Mammary microvascular endothelial cell (primary cell): ENCODE data around the gene SLC26A1. TPM values are rescaled to one million over a fixed set of nuclear protein-coding genes. Genes with fewer than 3 reads are reported as not detected.

Source experiments
- total RNA-seq: library from RNA; depleted of rRNA; stranded (reverse); fragments of >200 nt; gene quantifications from 2 replicates; pipeline ENCODE4 v1.2.3, GENCODE V29; 2015

Gene SLC26A1, protein sequence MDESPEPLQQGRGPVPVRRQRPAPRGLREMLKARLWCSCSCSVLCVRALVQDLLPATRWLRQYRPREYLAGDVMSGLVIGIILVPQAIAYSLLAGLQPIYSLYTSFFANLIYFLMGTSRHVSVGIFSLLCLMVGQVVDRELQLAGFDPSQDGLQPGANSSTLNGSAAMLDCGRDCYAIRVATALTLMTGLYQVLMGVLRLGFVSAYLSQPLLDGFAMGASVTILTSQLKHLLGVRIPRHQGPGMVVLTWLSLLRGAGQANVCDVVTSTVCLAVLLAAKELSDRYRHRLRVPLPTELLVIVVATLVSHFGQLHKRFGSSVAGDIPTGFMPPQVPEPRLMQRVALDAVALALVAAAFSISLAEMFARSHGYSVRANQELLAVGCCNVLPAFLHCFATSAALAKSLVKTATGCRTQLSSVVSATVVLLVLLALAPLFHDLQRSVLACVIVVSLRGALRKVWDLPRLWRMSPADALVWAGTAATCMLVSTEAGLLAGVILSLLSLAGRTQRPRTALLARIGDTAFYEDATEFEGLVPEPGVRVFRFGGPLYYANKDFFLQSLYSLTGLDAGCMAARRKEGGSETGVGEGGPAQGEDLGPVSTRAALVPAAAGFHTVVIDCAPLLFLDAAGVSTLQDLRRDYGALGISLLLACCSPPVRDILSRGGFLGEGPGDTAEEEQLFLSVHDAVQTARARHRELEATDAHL
- total RNA-seq, result 0.33 TPM in 1 of 2 replicates, not detected in the other

DNA sequence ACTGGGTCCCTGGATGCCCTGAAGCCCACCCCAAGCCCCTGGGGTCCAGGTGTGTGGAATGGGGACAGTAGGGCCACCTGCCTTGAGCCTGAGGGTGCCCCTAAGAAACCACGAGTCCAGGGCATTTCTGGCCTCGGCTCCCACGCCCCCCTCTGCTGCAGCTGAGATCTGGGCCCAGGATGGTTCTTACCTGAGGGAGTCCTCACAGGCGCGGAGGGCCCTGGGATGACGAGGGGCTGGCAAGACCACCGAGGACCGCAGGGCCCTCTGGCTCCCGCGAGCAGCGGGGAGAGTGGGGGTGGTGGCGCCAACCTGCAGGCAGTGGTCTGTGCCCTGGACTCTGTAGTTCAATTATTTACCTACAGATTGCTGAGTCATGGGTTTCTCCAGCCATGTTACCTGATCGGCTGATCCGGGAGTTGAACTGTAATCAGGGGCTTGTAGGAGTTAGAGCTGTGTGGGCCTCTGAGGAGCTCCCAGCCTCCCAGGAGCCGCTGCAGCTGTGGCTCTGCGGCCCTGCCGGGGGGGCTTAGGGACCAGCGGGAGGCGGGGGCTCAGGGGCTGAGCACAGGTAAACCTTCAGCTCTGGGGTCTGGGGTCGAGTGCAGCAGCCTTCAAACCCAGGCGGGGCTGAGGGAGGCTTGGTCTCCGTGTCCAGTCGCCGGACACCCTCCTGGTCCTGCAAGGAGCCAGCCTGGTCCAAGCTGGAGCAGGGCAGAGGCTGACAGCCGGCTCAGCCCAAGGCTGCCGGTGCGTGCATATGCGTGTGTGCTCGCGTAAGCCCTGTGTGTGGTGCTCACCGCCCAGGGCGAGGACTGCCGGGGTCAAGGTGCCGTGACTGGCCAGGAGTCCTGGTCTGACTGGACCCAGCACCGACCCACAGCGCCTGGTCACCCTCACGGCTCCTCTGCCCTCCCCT lies at the start of gene SLC26A1:
TSS of gene SLC26A1 (minus strand) at position 294 of the 919 bp plus-strand sequence. CDS start 1,701 bp downstream, outside the sequence.

DNA sequence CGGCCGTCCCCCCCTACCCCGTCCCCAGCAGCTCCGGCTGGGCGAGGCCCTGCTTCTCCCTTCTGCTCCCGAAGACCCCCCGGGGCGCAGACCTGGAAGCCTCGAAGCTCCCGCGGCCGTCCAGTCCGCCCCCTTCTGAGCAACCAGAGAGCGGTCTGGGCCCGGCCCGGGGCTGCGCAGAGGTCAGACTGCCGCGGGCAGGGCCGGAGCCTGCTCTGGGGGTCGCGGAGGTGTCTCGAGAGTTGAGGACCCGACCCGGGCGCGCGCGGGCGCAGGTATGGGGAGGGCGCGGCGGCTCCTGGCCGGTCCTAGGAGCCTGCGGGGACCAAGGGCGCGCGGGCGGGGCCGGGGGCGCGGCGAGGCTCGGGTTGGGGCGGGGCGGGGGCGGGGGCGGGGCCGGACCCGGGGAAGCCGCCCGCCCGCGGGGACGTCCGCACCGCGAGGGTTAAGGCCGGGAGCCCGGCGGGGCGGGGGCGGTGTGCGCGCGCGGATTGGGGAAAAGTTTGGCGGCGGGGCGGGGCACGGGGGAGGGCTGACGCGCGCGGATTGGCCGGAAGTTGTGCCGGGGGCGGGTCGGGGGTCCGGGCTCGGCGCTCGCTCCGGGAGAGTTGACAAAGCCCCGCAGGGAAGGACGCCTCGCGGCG lies 17.9 kb upstream of the SLC26A1 start, which contains the start of gene FGFRL1:
TSS of gene FGFRL1 (plus strand) at position 605 of the 644 bp plus-strand sequence. CDS start 860 bp downstream, outside the sequence.

DNA sequence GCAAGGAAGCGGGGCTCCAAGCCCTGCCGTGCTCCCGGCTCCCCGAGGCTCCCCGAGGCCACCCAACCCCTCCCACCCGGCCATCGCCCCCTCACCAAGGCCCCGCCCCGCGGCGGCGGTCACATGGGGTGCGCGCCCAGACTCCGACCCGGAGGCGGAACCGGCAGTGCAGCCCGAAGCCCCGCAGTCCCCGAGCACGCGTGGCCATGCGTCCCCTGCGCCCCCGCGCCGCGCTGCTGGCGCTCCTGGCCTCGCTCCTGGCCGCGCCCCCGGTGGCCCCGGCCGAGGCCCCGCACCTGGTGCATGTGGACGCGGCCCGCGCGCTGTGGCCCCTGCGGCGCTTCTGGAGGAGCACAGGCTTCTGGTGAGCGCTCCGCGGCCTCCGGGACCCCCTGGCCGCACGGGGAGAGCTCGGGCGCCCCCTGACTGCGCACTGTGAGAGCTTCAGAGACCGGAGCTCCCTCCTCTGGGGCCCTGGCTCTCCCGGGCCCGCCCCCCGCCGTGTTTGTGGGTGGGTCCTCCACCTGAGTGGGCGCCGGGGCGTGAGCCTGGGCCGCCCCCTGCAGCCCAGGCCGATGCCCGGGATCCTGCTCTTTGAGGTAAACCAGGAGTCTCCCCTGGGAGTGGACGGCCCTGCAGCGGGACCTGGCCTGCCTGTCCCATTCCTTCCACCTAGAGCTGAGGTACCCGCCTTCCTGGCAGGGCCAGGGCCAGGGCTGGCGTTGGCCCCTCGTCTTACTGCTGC lies 6.2 kb downstream of the SLC26A1 start, which contains the start of gene IDUA:
TSS of gene IDUA (plus strand) at position 166 of the 745 bp plus-strand sequence. CDS start at position 207, 41 bp downstream.

DNA sequence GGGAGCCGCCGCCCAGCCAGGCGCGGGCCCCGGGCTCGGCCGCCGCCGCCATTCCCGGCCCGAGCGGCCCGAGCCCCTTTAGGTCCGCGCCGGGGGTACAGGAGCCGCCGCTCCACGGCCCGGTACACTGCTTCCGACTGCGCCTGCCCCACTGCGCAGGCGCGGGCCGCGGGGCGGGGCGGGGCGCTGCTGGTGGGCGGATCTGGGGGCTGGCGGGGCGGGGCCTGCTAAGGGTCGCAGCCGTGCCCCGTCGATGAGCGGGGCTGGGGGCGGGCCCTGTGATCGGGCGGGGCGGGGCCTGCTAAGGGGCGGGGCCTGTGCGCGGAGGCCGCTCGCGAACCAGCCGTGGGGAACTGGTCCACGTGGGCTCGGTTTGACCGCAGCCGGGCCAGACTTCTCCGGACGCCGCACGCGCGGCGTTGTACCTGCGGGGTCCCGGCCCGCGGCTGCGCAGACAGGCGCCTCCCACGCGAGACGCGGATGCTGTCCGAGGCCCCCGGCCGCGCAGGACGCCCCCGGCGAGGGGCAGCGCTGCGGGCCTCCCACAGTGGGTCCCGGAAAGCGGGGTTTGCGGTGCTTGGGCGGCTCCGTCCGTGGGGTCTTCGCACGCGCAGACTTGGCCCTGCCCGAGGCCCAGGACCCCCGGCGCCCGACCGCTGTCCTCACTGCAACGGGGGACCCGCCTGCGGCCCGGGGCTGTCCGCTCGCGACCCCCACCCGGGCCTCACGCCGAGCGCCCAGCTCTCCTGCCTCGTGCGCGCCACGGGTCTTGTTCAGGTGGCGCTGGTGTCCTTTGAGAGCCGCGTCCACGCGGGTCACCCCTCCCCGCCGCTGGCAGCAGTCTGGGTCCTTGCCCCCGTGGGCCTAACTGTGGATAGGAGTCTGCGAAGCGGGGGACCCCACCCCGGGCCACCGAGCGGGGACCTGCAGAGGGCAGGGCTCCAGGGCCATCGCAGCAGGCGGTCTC lies 19.5 kb downstream of the SLC26A1 start, which contains the start of gene DGKQ:
TSS of gene DGKQ (minus strand) at position 139 of the 967 bp plus-strand sequence. CDS start at position 52, 87 bp downstream.

Other genes starting within 250 kb of the SLC26A1 start
- 0.20 TPM in 2 replicates for gene CPLX1, start 167.3 kb downstream of the SLC26A1 start, total RNA-seq
- 146 and 159 TPM in 2 replicates for gene GAK, start 61.1 kb downstream of the SLC26A1 start, total RNA-seq
- 12.8 and 16.7 TPM in 2 replicates for gene TMEM175, start 60.9 kb downstream of the SLC26A1 start, total RNA-seq
- 12.4 and 16.3 TPM in 2 replicates for gene DGKQ, start 19.8 kb downstream of the SLC26A1 start, total RNA-seq
- gene IDUA, start 6.4 kb downstream of the SLC26A1 start, total RNA-seq, result 2.4 and 4.1 TPM in 2 replicates
- gene FGFRL1, start 18.2 kb upstream of the SLC26A1 start, total RNA-seq, result 12.3 and 13.1 TPM in 2 replicates
- 0.20 TPM in 1 of 2 replicates, not detected in the other for gene RNF212, start 120.2 kb upstream of the SLC26A1 start, total RNA-seq
- gene SPON2, start 179.2 kb upstream of the SLC26A1 start, total RNA-seq, result 0.94 and 1.5 TPM in 2 replicates